Suprapubic skin (tissue), 4 donors: ENCODE results near the gene IMMP2L. TPM values are rescaled to one million over a fixed set of nuclear protein-coding genes. Genes with fewer than 3 reads are reported as not detected.
"Not testable (repeated sequence)": the region's sequence is repeated elsewhere in the genome, so short reads cannot be mapped to it uniquely, and the experiment has no call there.

ENCODE experiments used
- DNase-seq, 2 donors: peaks; one replicate each; pipeline ENCODE4 v3.0.0-alpha.2; 2019; ENCODE audit warnings: low spot score in 2 of 2
- H3K27ac ChIP-seq: fragments of 200-600 bp; sonication (generic); one replicate; pipeline ENCODE4 v1.5.1; 2019
- H3K27me3 ChIP-seq: fragments of 200-600 bp; sonication (generic); one replicate; pipeline ENCODE4 v1.5.1; 2019
- H3K36me3 ChIP-seq: fragments of 200-600 bp; sonication (generic); one replicate; pipeline ENCODE4 v1.5.1; 2019
- H3K4me1 ChIP-seq: fragments of 200-600 bp; sonication (generic); one replicate; pipeline ENCODE4 v1.5.1; 2019
- H3K4me3 ChIP-seq: fragments of 200-600 bp; sonication (generic); one replicate; pipeline ENCODE4 v1.5.1; 2019; ENCODE audit warnings: mild to moderate bottlenecking
- H3K9me3 ChIP-seq: fragments of 200-600 bp; sonication (generic); one replicate; pipeline ENCODE4 v1.5.1; 2019
- CTCF ChIP-seq, 2 donors: fragments of 200-600 bp in 1 of 2; fragments of 450-650 bp in 1 of 2; sonication (generic) in 1 of 2; IDR thresholded peaks; one replicate each; pipeline ENCODE4 v1.5.1; 2016 to 2019; ENCODE audit warnings: antibody characterized with exemption in 2 of 2, mild to moderate bottlenecking in 1 of 2, moderate library complexity in 1 of 2
- EP300 ChIP-seq: sonication (generic); formaldehyde crosslinking; IDR thresholded peaks from one replicate; pipeline ENCODE4 v1.6.1; 2017; ENCODE audit warnings: antibody characterized with exemption
- POLR2A ChIP-seq, 2 donors: fragments of 450-650 bp; IDR thresholded peaks; one replicate each; pipeline ENCODE4 v1.6.1; 2017; ENCODE audit warnings: antibody characterized with exemption in 2 of 2, mild to moderate bottlenecking in 2 of 2, moderate library complexity in 2 of 2
- POLR2AphosphoS5 ChIP-seq, 3 donors: sonication (generic); formaldehyde crosslinking; IDR thresholded peaks; one replicate each; pipeline ENCODE4 v1.6.1; 2017; ENCODE audit warnings: antibody characterized with exemption in 3 of 3
- WGBS: methylation state at CpG from one replicate; pipeline ENCODE4 v1.1.5; 2018; 5-methylcytosine and 5-hydroxymethylcytosine counted together
- total RNA-seq, 4 donors: library from RNA; depleted of rRNA; stranded (reverse); fragments of >200 nt; gene quantifications; one replicate each; pipeline ENCODE4 v1.1.0, GENCODE V29; 2016

The IMMP2L gene
- total RNA-seq, 4 donors from 2014 or later, result 10.6 to 20.6 (median 14.6) TPM

- H3K27me3 ChIP-seq, result no peaks in the 10 kb centered on the region
- no peaks in the 10 kb centered on the region for H3K4me1 ChIP-seq
- H3K36me3 ChIP-seq, result no peaks in the 10 kb centered on the region
- 68% methylated on average over 1 of the region's 1 CpG for WGBS
- H3K27ac ChIP-seq, result no peak overlapping the region
- TF ChIP-seq EP300 (no peak), POLR2A (IDR thresholded peaks at IDR 0.05) (no peak), POLR2AphosphoS5 (IDR thresholded peaks at IDR 0.05) (no peak), CTCF (IDR thresholded peaks at IDR 0.05) (no peak)
- DNase-seq, result no peak
- no peak overlapping the region for H3K4me3 ChIP-seq
- H3K9me3 ChIP-seq, result no peaks in the 10 kb centered on the region
Observed at GRCh38 chr7:111509288-111509687, 53.0 kb downstream of the IMMP2L start.

GRCh38 chr7:111508387-111508786 lies 53.9 kb downstream of the IMMP2L start:
- DNase-seq, result no peak

GRCh38 chr7:111505422-111505821 lies 56.9 kb downstream of the IMMP2L start:
- H3K27ac ChIP-seq, H3K36me3 ChIP-seq, H3K27me3 ChIP-seq, H3K4me1 ChIP-seq, H3K9me3 ChIP-seq, DNase-seq, H3K4me3 ChIP-seq: not testable (repeated sequence)

More at GRCh38 chr7:111508387-111508786, 53.9 kb downstream of the IMMP2L start:
- Histone ChIP-seq H3K27me3 (no peaks in the 10 kb centered on the region), H3K36me3 (no peaks in the 10 kb centered on the region), H3K4me3 (no peak overlapping the region), H3K27ac (no peak overlapping the region), H3K4me1 (no peaks in the 10 kb centered on the region), H3K9me3 (no peaks in the 10 kb centered on the region)
- TF ChIP-seq POLR2A (IDR thresholded peaks at IDR 0.05) (no peak), EP300 (no peak), CTCF (IDR thresholded peaks at IDR 0.05) (no peak), POLR2AphosphoS5 (IDR thresholded peaks at IDR 0.05) (no peak)
- WGBS, result 94% methylated on average over 4 of the region's 4 CpGs

- WGBS, result 98% methylated on average over 2 of the region's 2 CpGs
Observed at GRCh38 chr7:111501799-111502198, 60.5 kb downstream of the IMMP2L start.

GRCh38 chr7:111499027-111499426 lies 63.3 kb downstream of the IMMP2L start:
- H3K4me3 ChIP-seq, result no peak overlapping the region
- H3K4me1 ChIP-seq, result no peaks in the 10 kb centered on the region
- WGBS, result 45% methylated on average over 3 of the region's 3 CpGs
- H3K36me3 ChIP-seq, result no peaks in the 10 kb centered on the region
- no peaks in the 10 kb centered on the region for H3K27me3 ChIP-seq
- TF ChIP-seq POLR2AphosphoS5 (IDR thresholded peaks at IDR 0.05), result no peak
- no peak for TF ChIP-seq CTCF (IDR thresholded peaks at IDR 0.05)
- TF ChIP-seq POLR2A (IDR thresholded peaks at IDR 0.05), result no peak
- no peak for TF ChIP-seq EP300
- no peak for DNase-seq
- H3K9me3 ChIP-seq, result no peaks in the 10 kb centered on the region
- no peak overlapping the region for H3K27ac ChIP-seq

More at GRCh38 chr7:111501799-111502198, 60.5 kb downstream of the IMMP2L start:
- not testable (repeated sequence) for H3K27ac ChIP-seq, H3K36me3 ChIP-seq, H3K27me3 ChIP-seq, H3K4me1 ChIP-seq, H3K9me3 ChIP-seq, DNase-seq, H3K4me3 ChIP-seq

GRCh38 chr7:111498391-111499007 lies 63.8 kb downstream of the IMMP2L start:
- no peaks in the 10 kb centered on the region for H3K9me3 ChIP-seq
- DNase-seq, result no peak
- no peaks in the 10 kb centered on the region for H3K36me3 ChIP-seq
- 89% methylated on average over 2 of the region's 2 CpGs for WGBS
- H3K27me3 ChIP-seq, result no peaks in the 10 kb centered on the region
- H3K4me1 ChIP-seq, result no peaks in the 10 kb centered on the region
- no peak overlapping the region for H3K4me3 ChIP-seq
- no peak for TF ChIP-seq CTCF (IDR thresholded peaks at IDR 0.05)
- H3K27ac ChIP-seq, result no peak overlapping the region
